Adrenal gland (tissue), 5 donors: ENCODE measurements around the gene FMN2.

Source experiments
- POLR2A ChIP-seq, 2 donors: fragments of 450-650 bp; IDR thresholded peaks; one replicate each; pipeline ENCODE4 v1.6.1; 2017; ENCODE audit warnings: antibody characterized with exemption in 2 of 2, mild to moderate bottlenecking in 2 of 2, moderate library complexity in 1 of 2
- TF ChIP-seq, protein P1 (sequence below), 6 experiments: fragments of 450-650 bp in 4 of 6; fragments of 200-600 bp in 2 of 6; sonication (generic) in 1 of 6; IDR thresholded peaks; 1 replicate in 5 of 6; 2 replicates in 1 of 6; pipeline versions ENCODE4 v1.5.1 to v1.8.0; 2016 to 2021; ENCODE audit warnings: antibody characterized with exemption in 6 of 6, mild to moderate bottlenecking in 2 of 6, moderate library complexity in 1 of 6
- donor health status: DM: no; HTN: no; CAD: no.

DNA sequence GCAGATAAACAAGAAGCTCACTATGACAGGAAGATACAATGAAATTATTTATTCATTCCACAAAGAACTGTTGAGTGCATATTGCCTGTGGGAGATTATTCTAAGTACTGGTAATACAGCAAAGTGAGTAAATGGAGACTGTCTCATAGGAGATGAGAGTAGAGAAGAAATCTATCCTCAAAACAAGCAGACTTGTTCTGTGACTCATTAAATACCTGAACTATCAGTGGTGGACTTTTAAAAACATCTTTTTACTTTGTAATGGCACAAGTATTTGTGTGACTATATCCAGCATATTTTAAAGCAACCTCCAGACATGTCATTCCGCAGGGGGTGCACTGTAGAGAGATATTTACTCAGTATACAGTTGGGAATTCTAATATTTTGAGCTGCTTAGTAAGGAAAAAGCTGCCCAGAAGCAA lies 259.2 kb downstream of the FMN2 start:
- TF ChIP-seq, protein P1, sequence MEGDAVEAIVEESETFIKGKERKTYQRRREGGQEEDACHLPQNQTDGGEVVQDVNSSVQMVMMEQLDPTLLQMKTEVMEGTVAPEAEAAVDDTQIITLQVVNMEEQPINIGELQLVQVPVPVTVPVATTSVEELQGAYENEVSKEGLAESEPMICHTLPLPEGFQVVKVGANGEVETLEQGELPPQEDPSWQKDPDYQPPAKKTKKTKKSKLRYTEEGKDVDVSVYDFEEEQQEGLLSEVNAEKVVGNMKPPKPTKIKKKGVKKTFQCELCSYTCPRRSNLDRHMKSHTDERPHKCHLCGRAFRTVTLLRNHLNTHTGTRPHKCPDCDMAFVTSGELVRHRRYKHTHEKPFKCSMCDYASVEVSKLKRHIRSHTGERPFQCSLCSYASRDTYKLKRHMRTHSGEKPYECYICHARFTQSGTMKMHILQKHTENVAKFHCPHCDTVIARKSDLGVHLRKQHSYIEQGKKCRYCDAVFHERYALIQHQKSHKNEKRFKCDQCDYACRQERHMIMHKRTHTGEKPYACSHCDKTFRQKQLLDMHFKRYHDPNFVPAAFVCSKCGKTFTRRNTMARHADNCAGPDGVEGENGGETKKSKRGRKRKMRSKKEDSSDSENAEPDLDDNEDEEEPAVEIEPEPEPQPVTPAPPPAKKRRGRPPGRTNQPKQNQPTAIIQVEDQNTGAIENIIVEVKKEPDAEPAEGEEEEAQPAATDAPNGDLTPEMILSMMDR (IDR thresholded peaks at IDR 0.05) = no peak
- TF ChIP-seq POLR2A (IDR thresholded peaks at IDR 0.05) = no peak
